CD1c-positive myeloid dendritic cell (primary cell): ENCODE results near the gene TTLL6.
"Not testable (repeated sequence)": the region's sequence is repeated elsewhere in the genome, so short reads cannot be mapped to it uniquely, and the experiment has no call there.

Source experiments
- DNase-seq: peaks from one replicate; pipeline ENCODE4 v3.0.0-alpha.2; 2016; ENCODE audit errors: extremely low spot score

The TTLL6 gene

DNA sequence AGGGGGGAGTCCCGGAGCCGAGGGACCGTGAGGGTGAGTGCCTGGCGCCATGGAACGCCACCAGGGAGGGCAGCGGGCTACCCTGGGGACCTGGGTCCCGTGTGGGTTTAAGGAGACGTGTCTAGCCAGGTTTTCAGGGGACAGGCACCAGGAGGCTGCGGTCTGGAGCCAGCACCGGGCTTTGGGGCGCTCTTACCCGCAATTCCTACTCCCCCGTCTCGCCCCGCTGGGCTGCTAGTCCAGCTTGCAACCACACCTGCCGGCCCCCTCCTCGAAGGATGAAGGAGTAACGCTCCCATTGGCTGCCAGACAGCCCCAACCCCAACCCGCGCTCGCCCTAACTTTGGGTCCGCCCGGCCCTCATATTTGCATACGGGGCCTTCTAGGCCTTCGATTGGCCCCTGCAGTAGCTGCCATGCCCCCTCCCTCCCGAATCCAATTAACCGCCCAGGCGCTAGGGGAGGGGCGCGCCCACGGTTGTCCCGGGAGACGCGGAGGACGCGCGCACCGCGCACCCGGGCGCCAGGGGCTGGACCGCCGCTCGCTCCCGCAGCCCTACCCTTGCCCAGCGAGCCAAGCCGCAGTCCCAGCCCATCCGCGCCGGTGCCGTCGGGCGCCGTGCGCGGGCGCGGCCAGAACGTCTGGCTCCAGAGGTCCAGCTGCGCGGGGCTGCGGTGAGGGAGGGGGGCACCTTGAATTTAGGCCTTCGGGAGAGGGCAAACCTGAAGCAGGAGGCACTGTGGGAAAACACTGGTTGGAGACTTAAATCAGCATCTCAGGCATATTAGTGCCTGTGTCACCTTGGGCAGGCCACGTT, at the start of gene TTLL6:
TSS of gene TTLL6 (minus strand) at position 456 of the 817 bp plus-strand sequence. CDS start at position 299, 157 bp downstream.
- DNase-seq, result peak; percentile 71

DNA sequence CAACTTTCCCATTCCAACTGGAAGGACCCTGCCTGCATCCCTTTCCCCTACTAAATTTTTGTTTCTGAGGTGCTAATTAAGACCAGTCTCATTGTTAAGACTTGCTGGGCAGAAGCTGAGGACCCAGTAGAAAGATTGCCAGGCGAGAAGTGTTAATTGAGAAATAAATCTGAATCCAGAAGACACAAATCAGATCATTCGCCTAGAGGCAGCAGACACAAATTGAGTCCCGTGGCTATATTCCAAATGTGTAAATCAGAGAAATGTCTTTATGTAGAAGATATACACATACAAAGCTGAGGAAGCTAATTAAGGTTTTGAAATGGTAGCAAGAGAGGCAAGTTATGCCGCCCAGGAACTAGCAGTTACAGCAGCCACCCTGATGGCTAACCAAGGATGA, 43.4 kb upstream of the TTLL6 start:
- no peak for DNase-seq

DNA sequence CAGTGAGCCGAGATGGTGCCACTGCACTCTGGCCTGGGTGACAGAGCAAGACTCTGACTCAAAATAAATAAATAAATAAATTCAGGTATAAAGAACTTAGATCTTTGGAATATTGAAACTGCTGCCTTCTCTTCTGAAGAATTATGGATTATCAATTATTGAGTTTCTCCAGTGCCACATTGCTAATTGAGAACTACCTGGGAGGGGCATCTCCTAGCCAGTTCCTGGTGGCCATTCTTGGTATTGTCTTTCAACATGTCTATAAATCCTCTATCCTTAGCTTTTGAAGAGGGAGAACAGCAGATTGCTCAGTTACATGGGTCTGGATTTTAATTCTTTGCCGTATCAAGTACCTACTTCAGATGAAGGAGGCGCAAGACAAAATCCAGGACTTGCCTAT, 43.0 kb upstream of the TTLL6 start:
- DNase-seq, result no peak

DNA sequence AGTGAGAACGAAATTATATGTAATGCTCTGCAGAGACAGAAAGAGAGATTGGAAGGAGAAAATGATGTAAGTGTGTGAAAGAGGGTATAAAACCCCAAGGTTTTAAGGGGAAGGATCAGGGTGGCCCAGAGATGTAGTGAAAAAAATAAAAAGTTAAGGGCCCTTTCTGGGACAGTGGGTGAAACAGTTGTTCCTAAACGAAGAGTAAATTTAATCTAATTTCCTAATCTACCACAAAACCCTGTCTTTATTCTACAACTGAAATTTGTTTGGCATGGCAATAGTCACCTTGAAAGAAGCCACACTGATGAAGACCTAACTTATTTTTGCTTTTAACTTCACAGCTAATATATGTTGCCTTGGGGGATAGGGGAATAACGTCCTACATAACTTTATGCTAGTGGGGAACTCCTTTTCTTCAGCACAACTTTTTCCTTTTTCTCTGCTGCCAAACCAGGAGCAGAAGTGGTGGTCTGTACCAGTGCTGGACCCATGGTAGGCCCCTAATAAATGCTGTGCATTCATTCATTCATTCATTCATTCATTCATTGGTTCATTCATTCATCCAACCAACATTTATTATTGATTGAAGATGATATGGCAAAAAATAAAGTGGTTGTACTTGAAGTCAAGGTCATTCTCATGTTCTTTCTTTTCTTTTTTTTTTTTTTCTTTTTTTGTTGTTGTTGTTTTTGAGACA, 39.2 kb upstream of the TTLL6 start:
- DNase-seq, result no peak

DNA sequence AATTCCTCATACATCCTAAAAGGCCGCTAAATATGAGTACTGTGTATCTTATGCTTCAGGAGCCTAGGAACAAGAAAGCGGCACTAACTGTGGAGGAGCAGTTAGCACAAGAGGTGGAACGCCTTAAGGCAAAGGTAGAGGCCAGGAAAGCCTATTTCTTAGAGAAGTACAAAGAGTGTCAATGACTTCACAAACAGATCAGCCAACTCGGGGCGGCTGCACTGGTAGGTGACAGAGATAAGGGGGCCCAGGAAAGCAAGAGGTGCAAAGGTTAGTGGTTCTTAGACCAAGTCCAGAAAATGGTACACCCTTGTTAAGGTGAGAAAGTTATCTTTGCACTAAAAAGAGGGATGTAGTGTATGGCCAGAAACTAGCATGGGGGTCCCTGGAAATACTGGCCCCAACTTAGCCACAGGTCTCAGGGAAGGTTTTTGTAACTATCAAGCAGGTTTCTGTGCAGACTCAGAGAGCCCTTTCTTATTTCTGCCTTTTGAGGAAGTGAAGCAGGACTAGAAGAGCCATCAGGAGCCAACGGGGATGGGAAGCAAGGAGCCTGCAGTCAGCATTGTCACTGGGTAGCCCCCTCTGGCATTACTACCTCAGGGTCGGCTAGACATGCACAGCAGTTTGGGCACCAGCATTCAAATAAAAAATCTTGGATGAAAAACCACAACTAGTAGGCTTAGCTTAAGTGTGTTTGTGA, 37.9 kb upstream of the TTLL6 start:
- DNase-seq, result no peak

DNA sequence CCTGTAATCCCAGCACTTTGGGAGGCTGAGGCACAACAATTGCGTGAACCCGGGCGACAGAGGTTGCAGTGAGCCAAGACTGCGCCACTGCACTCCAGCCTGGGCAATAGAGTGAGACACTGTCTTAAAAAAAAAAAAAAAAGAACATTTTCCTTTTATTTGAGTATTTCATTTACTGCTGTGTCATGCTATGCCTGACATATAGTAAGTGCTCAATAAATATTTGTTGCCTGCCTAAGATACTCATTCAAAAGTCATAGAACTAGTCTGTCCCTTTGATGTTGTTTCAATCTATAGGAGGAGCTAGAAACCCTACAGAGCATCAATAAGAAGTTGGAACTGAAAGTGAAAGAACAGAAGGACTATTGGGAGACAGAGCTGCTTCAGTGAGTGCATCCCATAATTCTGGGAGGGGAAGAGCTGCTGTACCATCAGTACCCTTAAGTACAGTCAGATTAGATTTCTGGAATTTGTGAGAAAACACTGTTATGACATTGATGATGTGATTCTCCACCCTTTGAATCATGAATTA, 33.8 kb upstream of the TTLL6 start:
- no peak for DNase-seq

DNA sequence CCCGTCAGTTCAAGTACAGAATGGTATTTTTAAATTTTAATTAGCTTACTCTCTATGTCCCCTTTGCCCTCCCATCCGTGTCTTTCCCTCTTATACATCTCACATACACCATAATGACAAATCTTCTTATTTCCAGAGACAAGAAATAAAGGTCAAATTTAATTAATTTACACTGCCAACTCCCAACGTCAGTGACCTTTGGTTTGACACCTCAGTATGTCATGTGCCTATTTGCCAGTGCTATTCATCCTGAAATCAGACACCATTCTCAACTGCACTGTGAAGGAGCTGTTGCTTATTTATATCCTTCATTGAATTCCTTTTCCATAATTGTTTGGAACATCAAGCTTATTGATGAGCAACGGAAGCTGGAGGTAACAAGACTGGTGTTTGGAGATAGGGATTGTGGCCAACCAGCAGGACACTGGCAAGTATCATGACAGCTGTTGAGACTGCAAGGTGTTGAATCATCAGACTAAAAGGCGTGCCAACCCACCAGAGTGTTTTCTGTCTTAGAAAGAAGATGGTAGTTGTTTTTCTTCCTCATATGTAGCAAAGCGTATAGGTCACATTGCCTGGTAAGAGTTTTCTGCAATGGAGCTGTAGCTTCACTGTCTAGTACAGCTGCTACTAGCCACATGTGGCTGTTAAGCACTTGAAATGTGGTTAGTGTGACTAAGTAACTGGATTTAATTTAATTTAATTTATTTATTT, 26.3 kb upstream of the TTLL6 start:
- no peak for DNase-seq

DNA sequence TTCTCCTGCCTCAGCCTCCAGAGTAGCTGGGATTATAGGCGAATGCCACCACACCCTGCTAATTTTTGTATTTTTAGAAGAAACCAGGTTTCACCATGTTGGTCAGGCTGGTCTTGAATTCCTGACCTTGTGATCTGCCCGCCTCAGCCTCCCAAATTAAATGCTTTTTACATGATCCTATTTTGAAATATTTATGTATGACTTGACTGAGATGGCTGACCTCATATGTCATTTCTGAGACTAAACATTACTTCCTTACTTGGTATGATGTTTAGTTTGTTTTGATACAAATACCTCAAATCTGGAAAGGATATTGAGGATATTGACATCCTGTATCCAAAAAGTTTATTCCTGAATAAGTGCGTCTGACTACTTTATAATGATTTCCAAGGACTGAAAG, 25.7 kb upstream of the TTLL6 start:
- no peak for DNase-seq

DNA sequence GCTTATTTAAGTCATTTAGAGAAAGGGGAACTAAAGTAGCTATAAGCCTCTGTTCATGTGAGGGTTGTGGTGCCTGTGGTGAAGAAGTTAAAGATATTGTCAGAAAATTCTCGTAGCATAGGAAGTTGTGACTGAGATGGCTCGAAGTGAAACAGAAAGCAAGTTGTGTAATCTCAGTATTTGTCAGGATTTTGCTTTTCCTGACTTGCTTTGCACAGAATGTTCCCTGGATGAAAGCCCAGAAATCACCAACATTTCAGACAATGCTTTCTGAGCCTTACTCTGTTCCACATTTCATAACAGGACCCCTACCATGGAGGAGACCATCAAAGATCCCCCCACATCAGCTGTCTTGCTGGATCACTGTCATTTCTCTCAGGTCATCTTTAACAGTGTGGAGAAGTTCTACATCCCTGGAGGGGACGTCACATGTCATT, 24.4 kb upstream of the TTLL6 start:
- peak; percentile 85 for DNase-seq

DNA sequence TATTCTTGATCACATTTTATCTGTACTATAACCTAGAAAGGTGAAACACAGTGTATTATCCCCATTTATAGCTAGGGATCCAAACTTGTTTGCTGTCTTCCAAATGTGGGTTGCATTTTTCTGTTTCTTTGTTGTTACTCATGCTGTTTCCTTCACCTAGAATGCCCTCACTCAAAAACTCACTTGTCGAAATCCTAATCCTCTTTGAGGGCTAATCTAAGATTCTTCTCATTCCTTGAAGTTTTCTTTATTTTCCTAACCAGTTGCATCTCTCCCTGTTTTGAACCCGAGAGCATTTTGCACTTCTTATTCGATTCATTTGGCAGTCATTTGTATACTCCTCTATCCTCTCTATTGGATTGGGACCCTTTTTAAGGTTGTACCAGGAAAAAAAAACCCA, 23.4 kb upstream of the TTLL6 start:
- no peak for DNase-seq

DNA sequence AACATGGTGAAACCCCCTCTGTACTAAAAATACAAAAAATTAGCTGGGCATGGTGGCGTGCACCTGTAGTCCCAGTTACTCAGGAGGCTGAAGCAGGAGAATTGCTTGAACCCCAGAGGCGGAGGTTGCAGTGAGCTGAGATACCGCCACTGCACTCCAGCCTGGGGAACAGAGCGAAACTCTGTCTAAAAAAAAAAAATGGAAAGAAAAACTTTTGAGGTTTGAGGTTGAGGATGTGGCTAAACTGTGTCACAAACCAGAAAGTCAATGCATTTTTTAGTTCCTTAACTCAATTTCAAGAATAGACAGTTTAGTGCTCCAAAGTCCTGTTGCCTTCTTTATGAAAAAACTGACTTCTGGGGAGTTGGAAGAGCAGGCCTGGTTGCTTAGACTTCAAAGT, 20.4 kb upstream of the TTLL6 start:
- peak; percentile 51 for DNase-seq

DNA sequence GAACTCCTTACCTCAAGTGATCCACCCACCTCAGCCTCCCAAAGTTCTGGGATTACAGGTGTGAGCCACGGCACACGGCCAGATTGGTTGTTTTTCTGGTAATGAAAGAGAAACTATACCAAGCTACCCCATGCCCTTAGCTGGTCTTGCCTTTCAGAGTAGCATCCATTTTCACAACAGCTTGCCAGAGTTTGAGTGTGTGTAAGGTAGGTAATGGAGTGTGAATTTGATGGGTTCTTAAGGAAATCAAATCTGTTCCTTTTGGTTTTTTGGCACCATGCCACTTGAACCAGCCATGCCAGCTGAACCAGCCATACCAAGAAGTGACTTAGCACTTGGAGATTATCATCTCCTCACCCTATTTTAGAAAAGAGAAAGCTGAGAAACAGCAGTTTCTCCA, 18.9 kb upstream of the TTLL6 start:
- DNase-seq, result no peak

DNA sequence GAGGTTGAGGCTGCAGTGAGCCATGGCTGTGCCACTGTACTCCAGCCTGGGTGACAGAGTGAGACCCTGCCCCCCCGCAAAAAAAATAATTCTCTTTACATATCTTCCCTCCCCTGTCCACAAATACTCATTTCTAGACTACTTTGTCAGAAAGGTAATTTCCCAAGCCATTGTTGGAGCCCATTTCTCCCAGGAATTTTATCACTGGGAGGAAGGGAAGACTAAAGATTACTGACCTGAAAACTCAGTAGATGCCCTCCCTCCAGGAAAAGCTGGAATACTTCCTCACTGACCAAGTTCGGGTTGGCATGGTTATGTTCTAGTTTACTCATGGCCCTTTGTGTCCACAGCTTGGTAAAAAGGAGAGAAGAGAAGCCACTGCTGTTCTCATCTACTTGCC, 17.9 kb upstream of the TTLL6 start:
- no peak for DNase-seq

DNA sequence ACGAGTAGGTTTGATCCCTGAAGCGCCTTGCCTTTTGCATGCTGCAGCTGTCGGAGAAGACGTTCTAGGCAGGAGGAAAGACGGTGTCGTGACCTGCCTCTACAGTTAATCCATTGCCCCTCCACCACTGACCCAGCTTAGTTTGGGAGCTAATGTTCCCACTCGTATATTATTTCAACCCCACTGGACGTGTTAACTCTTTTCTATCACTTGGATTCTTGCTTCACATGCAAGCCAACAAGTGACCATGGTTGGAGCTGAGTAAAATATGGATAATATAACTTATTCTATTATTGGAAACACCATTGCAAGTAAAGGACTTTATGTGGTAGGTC, 14.5 kb upstream of the TTLL6 start:
- DNase-seq, result no peak

DNA sequence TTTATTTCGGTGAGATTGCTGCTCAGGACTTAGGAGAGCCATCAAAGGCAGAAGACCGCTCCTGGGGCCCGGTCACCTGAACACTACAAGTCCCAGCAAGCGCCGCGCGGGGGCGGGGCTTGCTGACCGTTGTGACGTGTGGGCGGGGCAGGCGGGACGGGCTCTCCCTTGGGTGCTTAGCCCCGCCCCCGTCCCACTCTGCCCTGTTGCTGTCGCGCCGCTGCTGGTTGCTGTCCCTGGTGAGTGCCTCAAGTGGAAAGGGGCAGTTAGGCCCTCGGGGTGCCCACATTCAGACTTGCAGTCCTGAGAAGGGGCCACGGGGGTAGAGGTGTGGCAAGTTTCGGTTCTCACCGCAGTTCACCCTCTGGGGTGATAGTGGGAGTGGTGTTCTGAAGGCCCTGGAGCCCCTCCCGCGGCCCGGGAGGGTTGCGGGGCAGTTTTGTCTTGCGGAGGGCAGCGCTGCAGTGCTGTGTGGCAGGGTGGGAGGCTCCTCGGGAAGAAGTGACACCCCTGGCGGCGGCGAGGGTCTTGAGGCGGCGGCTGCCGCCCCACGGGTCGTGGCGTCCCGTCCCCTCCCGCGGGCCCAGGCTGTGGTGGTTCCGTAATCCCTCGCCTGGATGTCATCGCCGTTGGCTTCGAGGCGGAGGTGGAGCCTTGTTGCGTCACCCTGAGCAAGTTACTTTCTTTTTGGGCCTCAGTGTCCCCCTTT, 14.0 kb upstream of the TTLL6 start, which contains the start of gene CALCOCO2:
TSS of gene CALCOCO2 (plus strand) at position 196 of the 709 bp plus-strand sequence. CDS start 10,673 bp downstream, outside the sequence.
- DNase-seq, result peak; percentile 98

DNA sequence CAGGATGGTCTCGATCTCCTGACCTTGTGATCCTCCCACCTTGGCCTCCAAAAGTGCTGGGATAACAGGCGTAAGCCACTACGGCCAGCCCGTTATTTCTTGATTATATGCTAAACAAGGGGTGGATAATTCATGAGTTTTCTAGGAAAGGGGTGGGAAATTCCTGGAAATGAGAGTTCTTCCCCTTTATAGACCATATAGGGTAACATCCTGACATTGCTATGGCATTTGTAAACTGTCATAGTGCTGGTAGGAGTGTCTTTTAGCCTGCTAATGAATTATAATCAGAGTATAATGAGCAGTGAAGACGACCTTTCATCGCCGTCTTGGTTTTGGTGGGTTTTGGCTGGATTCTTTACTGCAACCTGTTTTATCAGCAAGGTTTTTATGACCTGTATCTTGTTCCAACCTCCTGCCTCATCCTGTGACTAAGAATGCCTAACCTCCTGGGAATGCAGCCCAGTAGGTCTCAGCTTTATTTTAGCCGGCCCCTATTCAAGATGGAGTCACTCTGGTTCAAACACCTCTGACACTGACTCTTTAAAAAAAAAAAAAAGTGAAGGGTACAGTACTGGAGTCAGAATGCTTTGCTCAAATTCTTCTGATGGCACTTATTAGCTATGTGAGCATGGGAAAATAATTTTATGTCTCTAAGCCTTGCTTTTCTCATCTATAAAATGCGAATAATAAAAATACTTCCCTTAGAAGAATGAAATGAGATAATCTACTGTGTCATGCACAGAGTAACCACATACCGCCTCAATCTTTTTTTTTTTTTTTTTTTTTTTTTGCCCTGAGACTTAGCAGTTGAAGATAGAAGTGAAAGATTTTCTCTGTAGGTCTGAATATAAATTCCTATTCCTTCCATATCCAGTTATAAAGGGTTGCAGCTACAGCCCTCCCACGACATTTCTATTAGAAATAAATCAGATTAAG, 8.7 kb upstream of the TTLL6 start:
- DNase-seq, result no peak

DNA sequence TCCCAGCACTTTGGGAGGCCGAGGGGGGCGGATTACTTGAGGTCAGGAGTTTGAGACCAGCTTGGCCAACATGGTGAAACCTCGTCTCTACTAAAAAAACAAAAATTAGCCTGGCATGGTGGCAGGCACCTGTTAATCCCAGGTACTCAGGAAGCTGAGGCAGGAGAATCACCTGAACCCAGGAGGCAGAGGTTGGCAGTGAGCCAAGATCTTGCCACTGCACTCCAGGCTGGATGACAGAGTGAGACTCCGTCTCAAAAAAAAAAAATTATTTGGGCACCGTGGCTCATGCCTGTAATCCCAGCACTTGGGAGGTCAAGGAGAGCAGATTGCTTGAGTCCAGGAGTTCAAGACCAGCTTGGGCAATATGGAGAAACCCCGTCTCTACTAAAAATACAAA, 3.9 kb upstream of the TTLL6 start:
- DNase-seq, result not testable (repeated sequence)

DNA sequence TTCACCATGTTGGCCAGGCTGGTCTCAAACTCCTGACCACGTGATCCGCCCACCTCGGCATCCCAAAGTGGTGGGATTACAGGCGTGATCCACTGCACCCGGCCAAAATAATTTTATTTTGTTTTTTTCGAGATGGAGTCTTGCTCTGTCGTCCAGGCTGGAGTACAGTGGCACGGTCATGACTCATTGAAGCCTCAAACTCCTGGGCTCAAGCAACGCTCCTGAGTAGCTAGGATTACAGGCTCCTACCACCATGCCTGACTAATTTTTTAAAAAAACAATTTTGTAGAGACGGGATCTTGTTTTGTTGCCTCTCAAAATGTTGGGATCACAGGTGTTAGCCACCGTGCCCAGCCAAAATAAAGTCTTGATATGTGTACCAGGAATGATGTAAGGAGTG, 2.4 kb upstream of the TTLL6 start:
- DNase-seq, result no peak

DNA sequence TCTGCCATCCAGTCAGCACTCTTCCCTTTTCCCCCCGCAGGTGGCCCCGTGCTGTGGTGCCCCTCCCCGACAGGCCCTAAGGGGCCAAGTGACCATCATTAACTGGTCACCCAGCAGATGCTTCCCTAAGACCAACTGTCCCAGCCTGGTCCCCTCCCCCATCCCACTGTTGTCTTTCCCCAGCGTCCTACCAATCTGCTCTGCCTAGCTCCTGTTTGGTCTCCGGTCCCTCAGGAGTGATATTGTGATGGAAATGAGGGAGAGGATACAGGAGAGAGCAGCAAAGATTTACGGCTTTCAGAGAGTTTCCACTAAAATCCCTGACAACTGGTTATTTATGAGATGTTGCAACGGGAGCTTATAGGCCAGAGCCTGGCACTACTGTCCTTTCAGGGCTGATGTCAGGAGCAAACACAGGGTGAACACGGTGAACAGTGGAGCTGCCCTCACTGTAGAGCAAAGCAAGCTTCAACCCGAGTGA, 1.4 kb upstream of the TTLL6 start:
- no peak for DNase-seq

DNA sequence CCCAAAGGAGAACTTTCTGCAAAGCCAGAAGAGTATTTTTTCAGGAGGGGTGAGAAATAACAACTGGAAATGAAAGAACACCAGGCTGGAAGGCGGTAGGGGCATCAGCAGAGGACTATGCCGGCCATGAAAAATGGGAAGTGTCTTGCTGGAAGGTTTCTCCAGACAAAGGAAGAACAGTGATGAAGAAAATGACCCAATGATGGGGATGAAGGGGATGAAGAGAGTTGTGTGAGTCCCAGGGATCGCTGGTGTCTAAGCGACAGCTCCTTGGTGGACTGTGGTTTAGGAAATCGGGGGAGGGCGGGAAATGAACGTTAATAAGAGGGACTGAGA, 623 bp downstream of the TTLL6 start:
- DNase-seq, result no peak
